ENCODE measurements around the gene RNF20. TPM values are rescaled to one million over a fixed set of nuclear protein-coding genes. Genes with fewer than 3 reads are reported as not detected.

Gene RNF20
- total RNA-seq, 6 experiments from 2014 or later: 38.3 to 43.9 (median 41.5) TPM

DNA sequence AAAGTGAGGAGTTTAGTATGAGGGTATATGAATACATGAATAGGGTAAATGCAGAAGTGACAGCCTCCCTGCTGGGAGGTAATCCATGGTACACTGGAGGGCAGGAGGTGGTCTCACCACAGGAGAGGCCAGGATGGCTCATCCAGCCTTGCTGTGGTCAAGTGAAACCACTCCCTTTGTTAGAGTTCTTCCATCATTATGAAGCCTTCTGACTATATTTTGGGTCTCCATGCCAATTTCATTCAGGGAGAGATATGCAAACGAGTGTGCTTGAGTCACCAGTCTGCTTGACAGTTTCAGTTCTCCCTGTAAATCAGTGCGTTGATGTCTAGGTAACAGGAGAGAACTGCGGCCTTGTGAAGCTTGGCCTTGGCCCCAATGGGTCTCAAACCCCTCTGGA, 44.7 kb downstream of the RNF20 start:
- H3K27me3 Mint-ChIP-seq (ENCODE audit: insufficient read depth): peaks cover 3% of the 10 kb centered on the region
- TF ChIP-seq CTCF (IDR thresholded peaks at IDR 0.05): no peak
- no peaks in the 10 kb centered on the region for H3K9me3 Mint-ChIP-seq
- no peak overlapping the region for H3K4me3 Mint-ChIP-seq
- H3K27ac Mint-ChIP-seq: no peak overlapping the region
- no peaks in the 10 kb centered on the region for H3K36me3 Mint-ChIP-seq (ENCODE audit: low read depth)
- H3K4me1 Mint-ChIP-seq (ENCODE audit: low read depth): peaks cover 19% of the 10 kb centered on the region
- DNase-seq: no peak

GRCh38 chr9:101579711-101580545, 46.3 kb downstream of the RNF20 start:
- Mint-ChIP-seq H3K36me3 (ENCODE audit: low read depth) (no peaks in the 10 kb centered on the region), H3K4me1 (ENCODE audit: low read depth) (peaks cover 19% of the 10 kb centered on the region), H3K27ac (no peak overlapping the region), H3K4me3 (no peak overlapping the region), H3K27me3 (ENCODE audit: insufficient read depth) (peaks cover 3% of the 10 kb centered on the region), H3K9me3 (no peaks in the 10 kb centered on the region)
- no peak for TF ChIP-seq CTCF (IDR thresholded peaks at IDR 0.05)
- no peak for DNase-seq

DNA sequence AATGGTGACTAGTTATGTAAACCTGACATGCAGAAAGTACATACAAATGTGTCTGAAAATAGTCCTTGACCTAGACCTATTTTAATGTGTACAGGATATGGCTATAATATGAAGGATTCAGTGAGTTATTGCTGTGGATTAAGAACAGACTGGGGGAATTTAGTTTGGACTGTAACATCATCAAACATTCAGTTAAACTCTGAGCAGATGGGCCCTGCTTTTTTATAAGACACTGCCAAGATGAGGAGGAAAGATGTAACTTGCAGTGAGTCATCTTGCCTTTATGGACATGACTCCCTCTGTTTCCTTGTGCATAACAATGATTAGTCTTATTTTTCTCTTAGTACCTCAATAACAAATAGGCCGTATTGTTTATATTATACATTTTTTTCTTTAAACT, 48.9 kb downstream of the RNF20 start:
- no peaks in the 10 kb centered on the region for H3K9me3 Mint-ChIP-seq
- DNase-seq: peak; percentile 83
- H3K27me3 Mint-ChIP-seq (ENCODE audit: insufficient read depth): peaks cover 7% of the 10 kb centered on the region
- no peak overlapping the region for H3K4me3 Mint-ChIP-seq
- H3K36me3 Mint-ChIP-seq (ENCODE audit: low read depth): no peaks in the 10 kb centered on the region
- TF ChIP-seq CTCF (IDR thresholded peaks at IDR 0.05): no peak
- H3K4me1 Mint-ChIP-seq (ENCODE audit: low read depth): peaks cover 18% of the 10 kb centered on the region
- H3K27ac Mint-ChIP-seq: peak overlapping the region; percentile 56

- no peak for DNase-seq
- no peak overlapping the region for H3K4me3 Mint-ChIP-seq
- H3K9me3 Mint-ChIP-seq: no peaks in the 10 kb centered on the region
- peaks cover 4% of the 10 kb centered on the region; the same call in 1 of the 2 replicates for H3K27me3 Mint-ChIP-seq (ENCODE audit: insufficient read depth)
- no peaks in the 10 kb centered on the region for H3K36me3 Mint-ChIP-seq (ENCODE audit: low read depth)
- H3K4me1 Mint-ChIP-seq (ENCODE audit: low read depth): peaks cover 29% of the 10 kb centered on the region
- no peak overlapping the region for H3K27ac Mint-ChIP-seq
- TF ChIP-seq CTCF (IDR thresholded peaks at IDR 0.05): no peak
Observed at GRCh38 chr9:101585740-101586139, 52.1 kb downstream of the RNF20 start.

DNA sequence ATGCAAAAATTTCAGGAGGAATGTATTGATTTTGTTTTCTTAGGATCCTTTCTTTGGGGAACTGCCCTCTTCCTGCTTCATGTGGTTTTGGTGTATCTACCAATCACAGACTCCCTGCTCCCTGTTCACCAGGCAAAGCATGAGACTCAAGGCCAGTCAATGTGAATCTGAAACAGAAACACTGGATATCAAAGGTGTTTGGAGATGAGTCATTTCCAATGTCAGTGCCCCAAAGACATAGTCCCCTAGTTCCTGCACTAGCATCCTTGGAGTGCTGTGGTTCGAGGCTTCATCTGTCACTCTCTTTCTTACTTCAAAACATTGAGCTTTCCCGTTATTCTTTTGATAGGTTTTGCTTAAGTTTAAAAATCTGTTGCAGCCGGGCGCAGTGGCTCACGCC, 53.0 kb downstream of the RNF20 start:
- H3K4me3 Mint-ChIP-seq: no peak overlapping the region
- no peaks in the 10 kb centered on the region for H3K9me3 Mint-ChIP-seq
- H3K27me3 Mint-ChIP-seq (ENCODE audit: insufficient read depth): 0 out of 2 replicates have a peak, but pooled peaks cover 4% of the 10 kb centered on the region
- no peak for TF ChIP-seq CTCF (IDR thresholded peaks at IDR 0.05)
- no peaks in the 10 kb centered on the region for H3K36me3 Mint-ChIP-seq (ENCODE audit: low read depth)
- H3K27ac Mint-ChIP-seq: no peak overlapping the region
- no peak for DNase-seq
- peaks cover 30% of the 10 kb centered on the region for H3K4me1 Mint-ChIP-seq (ENCODE audit: low read depth)
